Peyer's patch (tissue), 4 donors: ENCODE data around the gene CDKN1A.

ENCODE experiments used
- CTCF ChIP-seq, 6 experiments: fragments of 450-650 bp in 4 of 6; fragments of 200-600 bp in 2 of 6; sonication (generic) in 1 of 6; IDR thresholded peaks; one replicate each; pipeline ENCODE4 v1.5.1; 2017 to 2019; ENCODE audit warnings: antibody characterized with exemption in 6 of 6, mild to moderate bottlenecking in 3 of 6, moderate library complexity in 1 of 6
- POLR2A ChIP-seq, 2 donors: fragments of 450-650 bp; IDR thresholded peaks; one replicate each; pipeline ENCODE4 v1.5.1; 2017; ENCODE audit warnings: antibody characterized with exemption in 2 of 2, mild to moderate bottlenecking in 2 of 2, moderate library complexity in 2 of 2

GRCh38 chr6:36639171-36639808 is 39.2 kb upstream of the CDKN1A start:
- no peak for TF ChIP-seq CTCF (IDR thresholded peaks at IDR 0.05)
- TF ChIP-seq POLR2A (IDR thresholded peaks at IDR 0.05), result no peak
